Measurements from ENCODE around the gene CLOCK.
A peak's percentile ranks its signal among the peaks of the same experiment; 100 is the strongest.

Gene CLOCK

DNA sequence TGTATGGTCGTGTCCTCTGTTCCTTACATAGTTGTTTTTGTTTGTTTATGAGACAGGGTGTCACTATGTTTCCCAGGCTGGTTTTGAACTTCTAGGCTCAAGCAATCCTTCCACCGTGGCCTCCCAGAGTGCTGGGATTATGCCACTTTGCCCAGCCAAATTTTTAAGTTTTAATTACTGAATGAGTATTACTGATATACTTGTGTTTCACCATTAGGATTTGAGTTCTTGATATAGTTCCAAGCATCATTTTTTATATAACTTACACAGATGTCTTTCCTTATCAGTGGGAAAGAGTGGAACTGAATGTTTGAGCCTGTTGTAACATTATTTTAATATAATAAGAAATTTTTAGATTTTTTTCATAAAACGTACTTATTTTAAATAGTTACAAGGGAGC lies 130.5 kb downstream of the CLOCK start:
- Histone ChIP-seq H3K4me1 (ENCODE audit: insufficient read depth, low read length) (no peaks in the 10 kb centered on the region), H3K9me3 (ENCODE audit: low read length) (no peaks in the 10 kb centered on the region), H2AFZ (ENCODE audit: low read depth, low read length) (no peak overlapping the region), H3K36me3 (ENCODE audit: insufficient read depth, low read length) (peaks cover 59% of the 10 kb centered on the region), H3K27me3 (ENCODE audit: insufficient read depth, low read length) (no peaks in the 10 kb centered on the region), H3K4me3 (ENCODE audit: low read length) (no peak overlapping the region)

- Histone ChIP-seq H3K4me1 (ENCODE audit: insufficient read depth, low read length) (no peaks in the 10 kb centered on the region), H3K9me3 (ENCODE audit: low read length) (peaks cover 2% of the 10 kb centered on the region), H2AFZ (ENCODE audit: low read depth, low read length) (no peak overlapping the region), H3K36me3 (ENCODE audit: insufficient read depth, low read length) (peaks cover 38% of the 10 kb centered on the region), H3K4me3 (ENCODE audit: low read length) (no peak overlapping the region), H3K27me3 (ENCODE audit: insufficient read depth, low read length) (no peaks in the 10 kb centered on the region)
These were observed 135.1 kb downstream of the CLOCK start for GRCh38 chr4:55411621-55412020.

- H3K9me3 ChIP-seq (ENCODE audit: low read length), result peaks cover 2% of the 10 kb centered on the region
- H3K4me1 ChIP-seq (ENCODE audit: insufficient read depth, low read length), result no peaks in the 10 kb centered on the region
- no peaks in the 10 kb centered on the region for H3K27me3 ChIP-seq (ENCODE audit: insufficient read depth, low read length)
- H2AFZ ChIP-seq (ENCODE audit: low read depth, low read length), result no peak overlapping the region
- H3K36me3 ChIP-seq (ENCODE audit: insufficient read depth, low read length), result peaks cover 41% of the 10 kb centered on the region
- no peak overlapping the region for H3K4me3 ChIP-seq (ENCODE audit: low read length)
These were observed 136.3 kb downstream of the CLOCK start for GRCh38 chr4:55410431-55410830.

DNA sequence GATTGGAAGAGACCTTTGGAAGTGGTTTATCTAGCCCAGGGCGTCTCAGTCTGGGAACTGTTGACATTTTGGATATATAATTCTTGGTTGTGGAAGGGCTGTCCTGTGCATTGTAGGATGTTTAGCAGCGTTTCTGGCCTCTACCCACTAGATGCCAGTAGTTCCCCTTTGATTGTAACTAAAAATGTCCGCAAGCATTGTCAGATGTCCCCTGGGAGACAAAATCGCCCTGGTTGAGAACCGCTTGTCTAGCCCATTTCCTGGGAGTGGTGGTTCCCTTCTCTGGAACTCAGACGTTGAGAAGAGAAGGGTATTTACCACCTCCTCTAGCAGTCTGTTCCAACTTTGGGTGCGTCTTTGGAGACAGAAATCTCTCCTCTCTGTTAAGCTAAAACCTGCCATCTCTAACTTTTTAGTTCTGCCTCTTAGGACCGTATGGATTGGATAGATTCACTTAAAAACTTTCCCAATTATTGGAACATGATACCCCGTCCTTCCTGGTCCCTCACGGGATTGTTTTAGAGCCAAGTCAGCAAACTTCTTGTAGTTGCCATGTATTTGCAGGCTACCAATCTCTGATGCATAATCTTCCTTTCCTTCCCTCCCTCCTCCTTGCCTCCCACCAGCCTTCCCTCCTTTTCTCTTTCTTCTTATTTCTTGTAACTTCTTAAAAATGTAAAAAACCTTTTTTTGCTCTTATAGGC lies 137.1 kb downstream of the CLOCK start:
- Histone ChIP-seq H3K36me3 (ENCODE audit: insufficient read depth, low read length) (peaks cover 44% of the 10 kb centered on the region), H2AFZ (ENCODE audit: low read depth, low read length) (no peak overlapping the region), H3K4me3 (ENCODE audit: low read length) (no peak overlapping the region), H3K27me3 (ENCODE audit: insufficient read depth, low read length) (no peaks in the 10 kb centered on the region), H3K4me1 (ENCODE audit: insufficient read depth, low read length) (no peaks in the 10 kb centered on the region), H3K9me3 (ENCODE audit: low read length) (peaks cover 2% of the 10 kb centered on the region)

DNA sequence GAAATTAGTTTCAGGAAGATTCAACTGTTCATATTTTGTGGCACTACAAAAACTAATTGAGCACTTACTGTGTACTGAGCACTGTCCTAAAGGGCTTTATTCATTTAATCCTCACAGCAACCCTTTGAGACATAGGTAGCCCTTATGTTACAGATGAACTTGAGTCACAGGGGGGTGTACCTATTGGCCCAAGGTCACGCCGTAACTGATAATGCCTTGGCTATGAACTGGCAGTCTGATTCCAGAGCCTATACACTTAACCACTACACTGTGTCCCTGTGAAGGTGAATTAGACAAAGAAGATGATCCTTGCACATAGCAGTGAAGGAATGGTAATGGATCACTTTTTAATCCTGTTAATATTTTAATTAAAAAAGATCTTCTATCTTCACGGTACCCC lies 138.9 kb downstream of the CLOCK start:
- Histone ChIP-seq H3K4me3 (ENCODE audit: low read length) (no peak overlapping the region), H3K4me1 (ENCODE audit: insufficient read depth, low read length) (no peaks in the 10 kb centered on the region), H3K9me3 (ENCODE audit: low read length) (peaks cover 4% of the 10 kb centered on the region), H2AFZ (ENCODE audit: low read depth, low read length) (no peak overlapping the region), H3K36me3 (ENCODE audit: insufficient read depth, low read length) (peaks cover 53% of the 10 kb centered on the region), H3K27me3 (ENCODE audit: insufficient read depth, low read length) (no peaks in the 10 kb centered on the region)

GRCh38 chr4:55407119-55407518 lies 139.6 kb downstream of the CLOCK start:
- Histone ChIP-seq H3K36me3 (ENCODE audit: insufficient read depth, low read length) (peaks cover 53% of the 10 kb centered on the region), H2AFZ (ENCODE audit: low read depth, low read length) (no peak overlapping the region), H3K4me1 (ENCODE audit: insufficient read depth, low read length) (no peaks in the 10 kb centered on the region), H3K4me3 (ENCODE audit: low read length) (no peak overlapping the region), H3K9me3 (ENCODE audit: low read length) (peaks cover 4% of the 10 kb centered on the region), H3K27me3 (ENCODE audit: insufficient read depth, low read length) (no peaks in the 10 kb centered on the region)

DNA sequence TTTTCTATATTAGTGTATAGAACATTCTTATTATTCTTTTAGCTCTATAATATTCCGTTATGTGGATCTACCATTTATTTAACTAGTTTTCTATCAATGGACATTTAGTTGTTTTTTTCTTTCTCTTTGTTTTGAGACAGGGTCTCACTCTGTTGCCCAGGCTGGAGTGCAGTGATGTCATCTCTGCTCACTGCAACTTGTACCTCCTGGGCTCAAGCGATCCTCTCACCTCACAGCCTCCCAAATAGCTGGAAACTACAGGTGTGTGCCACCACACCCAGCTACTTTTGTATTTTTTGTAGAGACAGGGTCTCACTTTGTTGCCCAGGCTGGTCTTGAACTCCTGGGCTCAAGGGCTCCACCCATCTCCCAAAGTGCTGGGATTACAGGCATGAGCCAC lies 140.2 kb downstream of the CLOCK start:
- Histone ChIP-seq H3K36me3 (ENCODE audit: insufficient read depth, low read length) (peaks cover 51% of the 10 kb centered on the region), H3K4me3 (ENCODE audit: low read length) (no peak overlapping the region), H2AFZ (ENCODE audit: low read depth, low read length) (no peak overlapping the region), H3K4me1 (ENCODE audit: insufficient read depth, low read length) (no peaks in the 10 kb centered on the region), H3K9me3 (ENCODE audit: low read length) (peaks cover 4% of the 10 kb centered on the region), H3K27me3 (ENCODE audit: insufficient read depth, low read length) (no peaks in the 10 kb centered on the region)

DNA sequence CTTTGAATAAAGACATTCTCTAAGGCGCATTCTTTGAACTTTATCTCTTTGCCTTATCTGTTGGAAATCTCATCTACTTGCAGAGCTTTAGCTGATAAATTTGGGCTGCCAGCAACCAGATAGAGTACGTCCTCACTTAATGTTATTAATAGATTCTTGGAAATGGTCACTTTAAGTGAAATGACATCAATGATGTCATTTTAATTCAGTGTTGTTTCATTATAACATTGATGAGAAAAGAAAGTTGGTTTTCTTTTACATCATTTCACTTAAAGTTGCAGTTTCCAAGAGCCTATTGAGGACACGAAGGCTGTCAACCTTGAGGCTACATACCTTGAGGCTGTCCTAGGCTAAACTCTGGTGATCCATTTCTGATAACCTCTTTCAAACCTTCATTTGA lies 141.6 kb downstream of the CLOCK start:
- Histone ChIP-seq H3K9me3 (ENCODE audit: low read length) (peaks cover 4% of the 10 kb centered on the region), H3K27me3 (ENCODE audit: insufficient read depth, low read length) (no peaks in the 10 kb centered on the region), H3K4me1 (ENCODE audit: insufficient read depth, low read length) (no peaks in the 10 kb centered on the region), H3K4me3 (ENCODE audit: low read length) (no peak overlapping the region), H3K36me3 (ENCODE audit: insufficient read depth, low read length) (peaks cover 59% of the 10 kb centered on the region), H2AFZ (ENCODE audit: low read depth, low read length) (no peak overlapping the region)

- peaks cover 26% of the 10 kb centered on the region for H3K4me1 ChIP-seq (ENCODE audit: insufficient read depth, low read length)
- H3K9me3 ChIP-seq (ENCODE audit: low read length), result peaks cover 2% of the 10 kb centered on the region
- H3K4me3 ChIP-seq (ENCODE audit: low read length), result no peak overlapping the region
- peaks cover 25% of the 10 kb centered on the region for H3K36me3 ChIP-seq (ENCODE audit: insufficient read depth, low read length)
- H2AFZ ChIP-seq (ENCODE audit: low read depth, low read length), result no peak overlapping the region
- no peaks in the 10 kb centered on the region for H3K27me3 ChIP-seq (ENCODE audit: insufficient read depth, low read length)
These were observed 147.1 kb downstream of the CLOCK start for GRCh38 chr4:55399581-55399980.

DNA sequence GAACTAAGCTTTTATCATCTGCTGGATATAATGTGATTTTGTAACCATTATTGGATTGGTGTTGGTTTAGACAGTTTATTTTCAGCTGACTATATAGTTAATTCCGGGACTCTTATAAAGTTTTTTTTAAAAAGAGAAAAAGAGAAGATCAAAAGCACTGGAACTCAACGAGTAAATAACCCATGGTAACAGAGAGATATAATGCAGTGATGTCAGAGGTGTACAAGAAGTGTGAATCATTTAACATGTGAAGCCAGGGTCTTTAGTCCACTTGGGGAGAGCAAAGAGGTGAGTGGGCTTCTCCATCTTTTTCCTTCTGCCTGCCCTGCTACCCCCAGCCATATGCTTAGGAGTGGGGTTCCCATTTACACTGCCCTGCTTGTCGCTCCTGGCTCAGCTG lies 147.7 kb downstream of the CLOCK start:
- H3K4me3 ChIP-seq (ENCODE audit: low read length), result peak overlapping the region; percentile 96
- H2AFZ ChIP-seq (ENCODE audit: low read depth, low read length), result no peak overlapping the region
- no peaks in the 10 kb centered on the region for H3K27me3 ChIP-seq (ENCODE audit: insufficient read depth, low read length)
- peaks cover 2% of the 10 kb centered on the region for H3K9me3 ChIP-seq (ENCODE audit: low read length)
- H3K4me1 ChIP-seq (ENCODE audit: insufficient read depth, low read length), result peaks cover 26% of the 10 kb centered on the region
- peaks cover 21% of the 10 kb centered on the region for H3K36me3 ChIP-seq (ENCODE audit: insufficient read depth, low read length)

- H3K9me3 ChIP-seq (ENCODE audit: low read length), result no peaks in the 10 kb centered on the region
- H2AFZ ChIP-seq (ENCODE audit: low read depth, low read length), result no peak overlapping the region
- peaks cover 26% of the 10 kb centered on the region for H3K4me1 ChIP-seq (ENCODE audit: insufficient read depth, low read length)
- peak overlapping the region; percentile 96 for H3K4me3 ChIP-seq (ENCODE audit: low read length)
- H3K36me3 ChIP-seq (ENCODE audit: insufficient read depth, low read length), result peaks cover 16% of the 10 kb centered on the region
- no peaks in the 10 kb centered on the region for H3K27me3 ChIP-seq (ENCODE audit: insufficient read depth, low read length)
These were observed 148.2 kb downstream of the CLOCK start for GRCh38 chr4:55398461-55398860.

DNA sequence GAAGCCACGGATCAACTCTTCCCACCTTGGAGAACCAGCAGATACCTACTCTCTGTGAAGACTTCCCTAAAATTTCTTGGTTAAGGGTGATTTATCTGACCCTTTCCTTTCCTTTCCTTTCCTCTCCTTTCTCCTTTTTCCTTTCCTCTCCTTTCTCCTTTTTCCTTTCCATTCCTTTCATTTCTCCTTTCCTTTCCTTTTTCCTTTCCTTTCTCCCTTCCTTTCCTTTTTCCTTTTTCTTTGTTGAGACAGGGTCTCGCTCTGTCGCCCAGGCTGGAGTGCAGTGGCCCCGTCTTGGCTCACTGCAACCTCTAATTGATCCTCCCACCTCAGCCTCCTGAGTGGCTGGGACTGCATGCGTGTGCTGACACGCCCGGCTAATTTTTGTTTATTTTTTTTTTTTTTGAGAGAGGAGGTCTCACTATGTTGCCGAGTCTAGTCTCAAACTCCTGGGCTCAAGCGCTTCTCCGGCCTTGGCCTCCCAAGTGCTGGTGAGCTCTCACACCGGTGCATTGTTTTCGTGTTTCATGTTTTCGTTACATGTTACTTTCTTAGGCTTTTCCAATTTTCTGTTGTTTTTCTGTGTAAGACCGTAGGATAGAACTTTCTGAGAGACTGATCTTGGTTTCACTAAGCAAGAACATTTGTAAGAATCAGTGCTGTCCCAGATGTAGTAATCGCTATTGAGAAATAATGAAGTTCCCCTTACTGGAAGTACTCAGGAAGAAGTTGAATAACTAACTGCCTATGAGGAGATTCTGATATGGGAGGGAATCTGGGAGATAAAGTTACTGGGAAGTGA lies 149.0 kb downstream of the CLOCK start:
- H3K27me3 ChIP-seq (ENCODE audit: insufficient read depth, low read length), result no peaks in the 10 kb centered on the region
- H3K36me3 ChIP-seq (ENCODE audit: insufficient read depth, low read length), result peaks cover 13% of the 10 kb centered on the region
- H3K4me3 ChIP-seq (ENCODE audit: low read length), result peak overlapping the region; percentile 96
- H3K4me1 ChIP-seq (ENCODE audit: insufficient read depth, low read length), result peaks cover 26% of the 10 kb centered on the region
- H3K9me3 ChIP-seq (ENCODE audit: low read length), result no peaks in the 10 kb centered on the region
- H2AFZ ChIP-seq (ENCODE audit: low read depth, low read length), result no peak overlapping the region

- Histone ChIP-seq H3K4me3 (ENCODE audit: low read length) (peak overlapping the region; percentile 96), H3K27me3 (ENCODE audit: insufficient read depth, low read length) (no peaks in the 10 kb centered on the region), H3K4me1 (ENCODE audit: insufficient read depth, low read length) (peaks cover 26% of the 10 kb centered on the region), H3K9me3 (ENCODE audit: low read length) (no peaks in the 10 kb centered on the region), H3K36me3 (ENCODE audit: insufficient read depth, low read length) (peaks cover 13% of the 10 kb centered on the region), H2AFZ (ENCODE audit: low read depth, low read length) (no peak overlapping the region)
These were observed 149.6 kb downstream of the CLOCK start for GRCh38 chr4:55397126-55397436.
